Stimulated activated CD4-positive, alpha-beta T cell treated with anti-CD3 and anti-CD28 coated beads, Interleukin-4, amount 100 ng/mL, for 4 hours (primary cell): ENCODE data around the gene TSSK2.
A peak's percentile ranks its signal among the peaks of the same experiment; 100 is the strongest.

Source experiments
- DNase-seq, 2 experiments: peaks; one replicate each; pipeline ENCODE4 v3.0.0-alpha.2; 2020

TSSK2 gene

DNA sequence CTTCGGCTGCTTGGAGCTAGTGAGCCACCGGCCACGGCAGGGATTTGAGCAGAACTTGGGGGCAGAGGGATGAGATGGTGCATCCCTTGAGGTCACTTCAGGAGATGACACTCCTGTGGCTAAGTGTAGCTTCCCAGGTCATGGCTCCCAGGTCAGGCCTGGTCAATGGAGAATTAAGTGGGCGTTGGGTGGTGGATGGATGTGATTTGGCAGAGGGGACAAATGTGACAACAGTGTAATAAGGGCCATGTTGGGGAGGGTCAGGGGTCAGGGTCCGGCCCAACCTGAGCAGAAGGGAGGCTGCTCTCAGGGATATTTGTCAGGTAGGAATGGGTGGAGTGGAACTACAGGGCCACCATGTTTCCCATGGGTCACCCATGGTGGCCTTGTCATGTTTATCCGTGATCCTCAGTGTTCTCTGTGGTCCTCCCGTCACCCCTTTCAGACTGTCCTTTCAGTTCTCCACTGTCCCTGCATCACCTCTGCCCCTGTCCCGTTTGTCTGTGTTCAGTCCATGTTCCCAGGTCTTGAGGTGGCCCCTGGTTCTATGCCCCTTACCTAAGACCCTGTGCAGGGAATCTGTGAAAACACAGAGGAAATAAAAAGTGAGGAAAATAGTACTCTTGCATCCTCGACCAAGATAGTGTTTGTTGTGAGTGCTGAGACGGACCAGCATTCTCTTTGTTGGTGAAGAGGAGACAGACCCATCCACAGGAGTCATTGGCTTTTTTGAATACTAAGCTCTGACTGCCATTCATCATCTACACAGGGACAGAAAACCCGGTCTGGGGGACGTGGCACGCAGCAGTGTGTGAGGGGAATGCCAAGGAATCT is 41.3 kb downstream of the TSSK2 start:
- DNase-seq, result no peak

DNA sequence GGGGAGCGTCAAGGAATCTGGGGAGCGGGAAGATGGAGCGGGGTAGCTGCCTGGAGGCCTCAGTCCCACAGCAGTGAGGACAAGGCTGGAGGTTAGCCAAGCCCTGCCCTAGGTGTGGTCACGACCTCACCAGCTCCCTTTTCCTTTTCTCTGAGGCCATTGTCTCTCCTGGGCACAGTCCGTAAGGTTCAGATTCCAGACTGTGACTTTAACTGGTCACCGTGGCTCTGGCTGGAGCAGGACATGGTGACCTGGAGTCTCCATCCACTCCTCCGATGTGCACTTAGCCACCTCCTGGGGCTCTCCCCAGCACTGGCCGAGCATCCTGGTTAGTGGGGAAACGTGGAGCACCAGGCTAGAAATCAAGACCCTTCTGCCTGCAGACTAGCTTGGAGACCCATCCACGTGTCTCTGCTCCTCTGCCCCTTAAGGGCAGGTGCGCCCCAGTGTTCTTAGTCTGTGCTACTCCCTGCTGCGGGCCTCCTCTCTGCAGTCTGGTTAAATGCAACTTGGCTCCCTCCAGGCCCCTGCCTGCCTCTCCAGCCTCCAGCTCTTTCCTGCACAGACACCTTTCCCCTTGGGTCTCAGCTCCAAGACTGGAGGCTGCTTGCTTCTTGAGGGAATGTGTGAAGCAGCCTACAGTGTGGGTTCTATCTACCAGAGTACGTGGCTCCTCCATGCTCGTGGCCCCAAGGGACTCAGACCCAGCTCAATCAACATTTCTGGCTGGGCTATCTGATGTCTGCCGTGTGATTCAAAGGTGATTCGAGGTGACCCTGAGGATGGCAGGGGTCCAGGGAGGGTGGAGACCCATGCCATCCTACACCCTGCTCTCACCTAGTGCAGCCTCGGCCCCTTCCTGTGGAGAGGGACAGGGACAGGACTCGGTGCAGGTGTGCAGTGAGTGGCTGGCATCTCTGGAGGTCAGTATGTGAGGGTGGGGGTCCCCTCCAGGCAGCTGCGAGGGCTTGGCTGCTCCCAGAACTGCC is 42.2 kb downstream of the TSSK2 start:
- DNase-seq, result no peak

DNA sequence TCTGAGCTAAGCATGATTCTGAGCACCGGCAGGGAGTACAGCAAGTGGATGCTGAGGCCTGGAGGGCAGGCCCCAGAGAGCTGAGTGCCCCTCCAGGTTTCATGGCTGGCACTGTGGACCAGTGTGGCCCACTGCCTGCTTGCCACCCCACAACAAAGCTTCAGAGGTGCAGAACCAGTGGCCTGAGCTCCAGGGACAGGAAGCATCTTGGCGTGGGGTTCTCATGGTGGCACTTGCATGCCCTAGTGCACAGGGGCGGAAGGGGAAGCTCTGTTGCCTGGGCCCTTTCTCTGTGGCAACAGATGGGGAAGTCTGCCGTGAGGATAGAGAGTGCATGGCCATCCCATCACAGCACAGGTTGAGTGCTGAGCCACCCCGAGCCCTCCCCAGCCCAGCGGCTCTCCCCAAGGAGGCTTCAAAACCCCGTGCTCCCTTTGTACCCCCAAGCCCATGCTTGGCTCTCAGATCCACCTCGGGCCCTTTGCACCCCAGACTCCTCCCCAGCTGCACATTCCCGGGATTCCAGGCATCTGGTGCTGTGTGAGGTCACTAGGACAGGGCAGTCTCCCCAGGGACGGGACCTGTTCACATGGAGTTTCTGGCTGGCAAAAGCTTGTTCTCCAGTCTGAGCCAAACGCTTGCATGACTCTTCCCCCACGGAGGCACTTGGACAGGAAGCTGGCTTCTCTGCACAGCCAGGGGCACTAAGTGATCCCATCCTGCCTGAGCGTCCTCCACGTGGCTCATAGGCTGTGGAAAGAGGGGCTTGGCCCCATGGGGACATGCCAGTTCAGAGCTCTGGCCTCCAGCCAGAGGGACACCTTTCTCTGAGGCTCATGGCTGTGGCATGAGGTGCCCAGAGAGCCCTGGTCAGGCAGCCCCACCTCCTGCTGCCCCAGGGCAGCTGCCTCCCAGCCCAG is 43.3 kb downstream of the TSSK2 start:
- DNase-seq, result no peak

DNA sequence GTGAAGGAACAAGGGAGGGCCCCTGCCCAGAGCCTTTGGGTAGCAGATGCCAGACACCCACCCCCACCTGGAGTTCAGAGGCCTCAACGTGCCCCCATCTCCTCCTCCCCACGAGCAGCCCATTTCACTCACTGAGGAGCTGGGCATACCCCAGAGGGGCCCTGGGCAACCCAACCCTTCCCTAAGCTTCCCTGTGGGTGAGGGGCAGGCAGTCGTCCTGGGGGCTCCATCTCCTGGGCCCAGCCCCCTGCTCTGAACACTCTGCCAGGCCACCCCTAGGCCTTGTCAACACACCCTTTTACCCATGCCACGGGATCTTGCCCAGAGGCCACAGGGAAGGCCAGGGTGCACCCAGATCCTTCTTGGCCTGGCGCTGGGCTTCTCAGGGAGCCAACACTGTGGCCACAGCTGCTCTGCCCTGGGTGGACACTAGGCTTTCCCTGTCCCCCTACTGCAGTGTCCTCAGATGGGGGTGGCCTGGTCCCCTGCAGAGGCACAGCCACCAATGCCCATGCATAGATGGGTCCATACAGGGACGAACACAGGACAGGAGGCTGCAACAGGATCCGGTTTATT is 44.0 kb downstream of the TSSK2 start:
- no peak for DNase-seq

DNA sequence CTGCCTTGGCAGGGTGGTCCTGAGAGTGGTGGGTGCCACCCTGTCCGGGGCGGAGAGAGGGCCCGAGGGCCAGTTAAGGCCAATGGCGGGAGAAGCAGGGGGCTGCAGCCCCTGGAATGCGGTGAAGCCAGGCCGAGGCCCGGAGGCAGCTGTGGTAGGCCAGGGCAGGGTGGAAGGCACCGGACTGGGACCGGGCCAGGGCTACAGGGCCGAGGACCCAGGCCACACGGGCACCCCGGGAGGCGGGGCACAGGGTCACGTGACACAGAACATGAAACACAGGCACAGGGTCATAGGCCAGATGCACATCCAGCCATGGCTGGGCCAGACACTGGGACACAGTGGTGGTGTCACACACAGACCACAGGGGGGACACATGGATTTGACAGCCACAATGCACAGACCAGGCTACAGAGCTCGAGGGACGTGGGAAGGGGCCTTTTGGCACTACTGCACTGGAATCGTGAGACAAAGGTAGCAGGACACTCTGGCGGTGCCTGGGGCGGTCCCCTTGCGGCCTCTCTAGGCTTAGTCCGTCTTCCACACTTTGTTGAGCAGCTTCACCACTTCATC is 44.6 kb downstream of the TSSK2 start:
- DNase-seq, result no peak

DNA sequence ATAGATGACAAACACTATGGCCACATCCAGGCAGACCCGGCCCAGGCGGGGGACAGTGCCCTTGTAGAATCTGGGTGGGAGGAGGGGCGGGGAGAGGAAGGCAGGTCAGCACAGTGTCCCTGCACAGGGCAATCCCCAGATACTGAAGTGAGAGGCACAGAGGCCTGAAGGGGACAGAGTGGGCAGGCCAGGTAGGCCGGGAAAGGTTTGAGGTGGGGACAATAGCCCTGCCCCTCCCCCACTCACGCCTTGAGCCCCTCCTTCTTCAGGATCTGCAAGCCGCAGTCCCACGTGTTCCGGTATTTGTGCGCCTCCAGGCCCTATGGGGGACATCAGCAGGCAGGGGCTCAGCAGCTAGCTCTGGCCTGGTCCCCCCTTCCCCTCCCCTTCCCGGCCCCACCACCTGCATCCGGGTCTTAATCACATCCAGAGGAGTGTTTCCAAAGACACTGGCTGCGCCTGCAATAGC is 45.1 kb downstream of the TSSK2 start:
- no peak for DNase-seq

DNA sequence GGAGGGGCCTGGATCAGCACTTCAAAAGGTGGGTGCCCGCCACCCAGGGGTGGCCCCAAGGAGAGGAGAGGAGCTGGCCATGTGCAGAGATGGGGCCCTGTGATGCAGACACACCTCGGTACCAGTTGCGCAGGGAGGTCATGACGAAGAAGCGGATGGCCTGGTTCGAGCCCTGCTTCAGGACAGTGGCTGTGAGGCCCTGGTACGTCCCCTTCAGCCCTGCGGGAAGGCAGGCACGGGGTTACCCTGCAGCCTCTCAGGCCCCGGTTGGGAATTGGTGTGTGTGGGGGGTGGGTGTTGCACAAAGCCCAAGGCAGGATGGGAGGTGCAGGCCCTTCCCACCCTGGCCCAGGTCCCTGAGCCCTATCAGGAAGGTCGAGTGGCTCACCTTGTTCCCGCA is 45.6 kb downstream of the TSSK2 start:
- DNase-seq, result no peak

DNA sequence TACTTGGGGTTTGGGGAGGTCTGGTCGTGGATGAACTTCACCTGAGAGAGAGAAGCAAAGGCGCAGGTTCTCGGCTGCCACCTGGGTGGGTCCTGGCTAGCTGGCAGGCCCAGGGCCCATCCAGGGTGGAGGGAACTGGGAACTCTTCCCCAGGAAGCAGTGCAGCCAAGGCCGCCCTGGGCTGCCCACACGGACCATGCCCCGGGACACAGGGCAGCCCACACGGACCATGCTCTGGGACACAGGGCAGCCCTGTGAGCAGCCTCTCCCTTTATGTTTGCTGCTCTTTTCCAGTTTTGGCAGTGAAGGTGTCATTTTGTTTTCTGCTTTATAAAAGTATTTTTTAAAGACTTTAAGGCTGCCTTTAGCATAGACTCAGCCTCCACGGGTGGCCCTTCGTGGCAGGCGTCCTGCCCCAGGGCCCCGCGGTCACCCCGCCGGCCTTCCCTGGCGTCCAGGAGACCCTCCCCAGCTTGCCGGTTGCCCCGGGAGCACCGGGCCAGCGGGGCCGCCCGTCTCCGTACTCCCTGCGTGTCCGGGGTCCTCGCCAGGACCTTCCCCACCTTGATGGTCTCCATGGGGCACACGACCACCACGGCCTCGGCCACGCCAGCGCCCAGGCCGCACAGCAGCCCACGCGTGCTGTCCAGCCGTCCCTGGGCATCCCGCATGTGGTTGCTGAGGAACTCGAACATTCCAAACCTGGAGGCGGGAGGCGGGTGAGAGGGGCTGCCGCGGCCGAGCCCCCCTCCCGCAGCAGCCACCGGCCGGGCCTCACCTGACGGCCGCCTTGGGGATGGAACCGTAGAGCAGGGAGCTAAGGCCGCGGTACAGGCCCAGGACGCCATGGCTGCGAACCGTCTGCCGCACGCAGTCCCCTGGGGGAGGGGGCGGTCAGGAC is 46.3 kb downstream of the TSSK2 start:
- no peak for DNase-seq

DNA sequence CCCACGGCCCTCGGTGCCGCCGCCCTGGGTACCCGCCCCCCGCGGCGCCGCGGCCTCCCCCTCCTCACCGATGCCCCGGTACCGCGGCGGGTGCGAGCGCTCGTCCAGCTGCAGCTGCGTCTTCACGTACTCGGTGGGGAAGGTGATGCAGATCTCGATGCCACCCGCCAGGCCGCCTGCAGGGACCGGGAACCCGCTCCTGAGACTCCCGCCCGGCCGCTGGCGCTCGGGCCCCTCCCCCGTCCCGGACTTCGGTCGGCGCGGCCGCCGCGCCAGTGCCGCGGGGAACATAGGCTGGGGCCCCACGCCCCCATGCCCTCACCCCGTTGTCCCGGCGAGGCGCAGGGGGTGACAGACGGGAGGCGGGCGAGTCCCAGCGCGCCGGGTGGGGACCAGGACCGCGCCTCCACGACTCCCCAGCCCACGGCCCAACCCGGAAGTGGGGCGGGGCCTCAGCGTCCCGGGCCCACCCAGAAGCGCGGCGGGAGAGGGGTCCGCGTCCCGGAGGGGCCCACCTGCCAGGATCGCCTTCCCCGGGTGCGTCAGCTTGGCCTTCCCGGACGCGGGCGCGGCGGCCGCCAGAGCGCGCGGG is 47.1 kb downstream of the TSSK2 start:
- peak; percentile 37 to 51 for DNase-seq

DNA sequence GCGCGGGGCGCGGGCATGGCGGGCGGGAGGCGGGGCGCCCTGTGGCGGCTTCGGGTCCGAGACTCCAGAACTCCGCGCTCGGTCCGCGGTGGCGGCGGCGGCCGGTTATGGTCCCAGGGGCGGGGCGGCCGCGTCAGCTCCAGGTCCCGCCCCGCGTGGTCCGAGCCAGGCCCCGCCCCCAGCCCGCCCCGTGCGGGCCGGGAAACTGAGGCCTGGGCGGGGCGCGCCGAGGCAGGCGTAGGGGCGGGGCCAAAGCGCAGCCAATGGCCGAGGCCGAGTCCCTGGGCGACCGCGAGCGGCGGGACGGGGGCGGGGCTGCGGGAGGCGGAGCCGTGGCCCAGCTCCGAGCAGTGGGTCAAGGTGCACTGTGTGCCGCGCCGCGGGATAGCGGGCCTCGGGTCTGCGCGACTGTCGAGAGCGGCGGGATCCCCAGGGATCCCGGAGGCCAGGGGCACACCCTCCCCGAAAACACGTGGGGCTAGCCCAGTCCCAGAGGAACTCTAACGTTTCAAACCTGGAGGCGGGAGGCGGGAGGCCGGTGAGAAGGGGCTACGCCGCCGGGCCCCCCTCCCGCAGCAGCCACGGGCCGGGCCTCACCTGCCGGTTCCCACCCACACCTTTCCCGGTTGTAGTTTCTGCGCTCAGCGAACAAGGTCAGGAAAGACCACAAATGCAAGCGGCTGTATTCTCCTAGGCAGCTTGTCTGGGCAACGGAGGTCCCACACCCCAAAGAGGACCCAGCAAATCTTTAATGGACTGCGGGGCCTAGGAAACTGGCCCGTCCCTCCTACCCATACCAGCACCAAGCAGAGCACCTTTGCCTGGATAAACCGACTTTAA is 47.8 kb downstream of the TSSK2 start, which contains the start of gene SLC25A1:
SLC25A1 (minus strand) TSS at position 80 of the 840 bp plus-strand sequence; CDS start at position 17, 63 bp downstream.
- DNase-seq, result peak; percentile 82 to 93

DNA sequence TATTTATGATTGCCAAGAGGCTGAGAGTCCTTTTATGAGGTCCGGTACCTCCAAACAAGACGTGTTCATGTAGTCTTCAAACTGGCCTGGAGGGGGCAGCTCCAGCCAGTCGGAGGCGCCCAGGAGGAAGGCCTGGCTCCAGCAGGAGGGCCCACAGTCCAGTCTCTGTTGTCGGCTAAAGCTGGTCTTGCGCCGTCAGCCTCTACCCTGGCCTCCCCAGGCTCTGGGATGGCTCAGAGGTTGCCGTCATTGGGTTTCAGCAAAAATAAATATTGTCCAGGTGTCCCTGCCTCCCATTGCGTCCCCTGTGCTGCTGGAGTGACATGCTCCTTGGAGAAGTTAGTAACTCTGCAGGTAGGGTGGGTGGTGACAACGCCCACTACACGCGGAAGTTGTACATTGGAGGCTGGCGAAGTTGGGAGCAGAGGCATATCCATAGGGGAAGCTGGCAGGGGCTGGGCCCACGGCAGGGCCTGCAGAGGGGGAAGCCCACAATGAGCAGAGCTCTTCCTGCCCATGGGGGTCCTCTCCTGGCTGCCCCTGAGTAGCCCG is 48.5 kb downstream of the TSSK2 start:
- DNase-seq, result no peak

DNA sequence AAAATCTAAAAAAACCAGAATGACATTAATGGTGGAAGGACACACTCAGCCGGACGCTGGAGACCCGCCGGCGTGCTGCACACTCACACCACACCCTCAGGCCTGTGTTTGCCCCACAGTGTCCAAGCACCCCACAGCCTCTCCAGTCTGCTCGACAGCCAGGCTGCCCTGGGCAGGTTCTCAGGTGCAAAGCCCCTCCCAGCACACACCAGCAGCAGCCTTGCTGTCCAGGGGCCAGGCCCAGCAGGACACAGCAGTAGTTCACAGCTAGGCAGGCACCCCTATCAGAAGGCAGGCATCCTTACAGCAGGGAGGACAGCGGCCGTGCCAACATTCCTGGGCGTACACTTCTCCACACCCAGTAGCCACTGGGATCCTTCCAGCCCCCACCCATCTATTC is 49.1 kb downstream of the TSSK2 start:
- no peak for DNase-seq

DNA sequence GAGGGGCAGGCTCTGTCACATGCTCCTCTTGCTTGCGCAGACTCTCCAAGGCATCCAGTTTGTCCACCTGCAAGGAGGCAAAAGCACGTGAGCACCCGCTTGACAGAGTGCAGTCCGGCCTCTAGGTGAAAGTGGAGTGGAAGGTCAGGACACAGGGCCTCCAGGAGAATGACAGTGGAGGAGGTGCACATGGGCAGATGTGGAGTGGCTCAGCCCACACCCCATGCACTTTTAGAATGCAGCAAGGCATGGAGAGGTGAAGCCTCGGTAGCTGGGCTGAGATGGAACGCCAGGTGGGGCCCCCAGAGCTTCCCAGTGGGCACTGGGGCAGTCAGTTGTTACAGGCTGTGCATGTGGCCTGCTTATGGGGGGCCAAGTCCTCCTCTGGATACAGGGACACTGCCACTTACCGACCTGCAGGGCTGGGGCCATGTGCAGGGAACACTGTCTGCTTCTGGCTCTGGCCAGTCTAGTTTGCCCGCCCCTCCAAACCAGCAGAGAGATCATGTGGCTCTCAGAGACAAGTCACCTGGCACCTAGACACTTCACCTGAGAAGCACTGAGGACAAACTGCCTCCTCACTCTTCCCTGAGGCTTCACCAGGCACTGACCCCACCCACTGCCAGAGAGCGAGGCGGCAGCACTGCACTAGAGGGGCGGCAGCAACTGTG is 49.8 kb downstream of the TSSK2 start:
- no peak for DNase-seq

DNA sequence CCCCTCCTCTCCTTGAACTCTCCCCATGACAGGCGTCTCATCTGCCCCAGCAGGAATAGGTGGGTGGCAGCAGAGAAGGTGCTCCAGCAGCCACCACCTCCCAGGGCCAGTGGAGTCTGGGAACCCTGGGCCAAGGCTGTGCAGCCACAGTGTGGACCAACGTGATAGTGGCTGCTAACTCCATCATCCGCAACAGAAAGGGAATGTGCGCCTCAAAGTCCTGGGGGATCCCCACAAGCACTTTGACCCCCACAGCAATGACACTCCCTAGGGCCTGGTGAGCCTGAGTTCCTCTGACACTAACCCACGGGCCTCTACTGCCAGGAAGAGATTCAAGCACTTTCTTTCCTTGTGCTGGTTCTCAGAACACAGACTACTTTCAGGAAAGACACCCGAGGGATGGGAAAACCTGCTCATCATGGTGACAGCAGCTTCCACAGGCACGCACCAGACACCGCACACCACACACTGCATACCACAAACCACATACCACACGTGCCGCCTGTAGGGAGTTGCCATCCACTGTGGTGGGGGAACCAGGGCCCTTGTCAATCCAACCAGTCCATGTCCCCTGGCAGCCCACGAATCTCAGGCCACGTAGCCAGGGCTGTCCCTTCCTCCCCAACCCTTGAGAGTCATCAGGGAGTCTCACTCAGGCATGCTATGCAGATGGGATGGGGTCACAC is 50.8 kb downstream of the TSSK2 start:
- DNase-seq, result peak in 1 of 2 experiments; percentile 27
